MV-4-11 (cell line): ENCODE data around the gene PCSK4.
"Not testable (repeated sequence)": the region's sequence is repeated elsewhere in the genome, so short reads cannot be mapped to it uniquely, and the experiment has no call there.

Source experiments
- DNase-seq: peaks from one replicate; lab custom pipeline; 2025; lab: John Stamatoyannopoulos, UW

Gene PCSK4

DNA sequence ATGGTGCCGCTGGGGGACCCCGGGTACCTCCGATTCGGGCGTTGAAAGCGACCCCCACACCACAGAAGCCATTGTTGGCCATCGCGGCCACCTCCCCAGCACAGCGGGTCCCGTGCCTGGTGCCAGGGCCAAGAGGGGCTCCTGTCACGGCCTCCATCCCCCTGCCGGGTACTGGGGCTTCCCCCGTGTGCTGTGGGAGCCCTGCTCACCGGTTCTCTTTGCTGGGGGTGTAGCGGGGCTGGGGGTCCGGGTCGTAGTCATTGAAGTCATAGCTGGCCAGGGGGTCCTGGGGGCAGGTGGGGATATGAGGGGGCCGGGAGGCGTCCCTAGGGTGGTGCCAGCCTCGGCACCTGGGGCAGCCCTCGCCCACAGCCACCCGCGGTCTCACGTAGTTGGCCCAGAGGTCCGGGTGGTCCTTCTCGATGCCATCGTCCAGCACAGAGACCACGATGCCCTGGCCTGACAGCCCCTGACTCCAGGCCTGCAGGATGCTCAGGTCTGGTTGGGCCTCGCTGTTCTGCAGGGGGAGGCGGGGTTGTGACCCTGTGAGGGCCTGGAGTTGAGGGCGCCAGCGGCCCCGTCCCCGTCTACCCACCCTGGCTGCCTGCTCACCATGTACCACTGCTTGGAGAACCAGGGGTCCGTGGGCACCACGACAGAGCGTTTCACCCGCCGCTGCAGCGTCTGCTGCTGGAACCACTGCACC lies 2.4 kb downstream of the PCSK4 start:
- DNase-seq, result no peak

DNA sequence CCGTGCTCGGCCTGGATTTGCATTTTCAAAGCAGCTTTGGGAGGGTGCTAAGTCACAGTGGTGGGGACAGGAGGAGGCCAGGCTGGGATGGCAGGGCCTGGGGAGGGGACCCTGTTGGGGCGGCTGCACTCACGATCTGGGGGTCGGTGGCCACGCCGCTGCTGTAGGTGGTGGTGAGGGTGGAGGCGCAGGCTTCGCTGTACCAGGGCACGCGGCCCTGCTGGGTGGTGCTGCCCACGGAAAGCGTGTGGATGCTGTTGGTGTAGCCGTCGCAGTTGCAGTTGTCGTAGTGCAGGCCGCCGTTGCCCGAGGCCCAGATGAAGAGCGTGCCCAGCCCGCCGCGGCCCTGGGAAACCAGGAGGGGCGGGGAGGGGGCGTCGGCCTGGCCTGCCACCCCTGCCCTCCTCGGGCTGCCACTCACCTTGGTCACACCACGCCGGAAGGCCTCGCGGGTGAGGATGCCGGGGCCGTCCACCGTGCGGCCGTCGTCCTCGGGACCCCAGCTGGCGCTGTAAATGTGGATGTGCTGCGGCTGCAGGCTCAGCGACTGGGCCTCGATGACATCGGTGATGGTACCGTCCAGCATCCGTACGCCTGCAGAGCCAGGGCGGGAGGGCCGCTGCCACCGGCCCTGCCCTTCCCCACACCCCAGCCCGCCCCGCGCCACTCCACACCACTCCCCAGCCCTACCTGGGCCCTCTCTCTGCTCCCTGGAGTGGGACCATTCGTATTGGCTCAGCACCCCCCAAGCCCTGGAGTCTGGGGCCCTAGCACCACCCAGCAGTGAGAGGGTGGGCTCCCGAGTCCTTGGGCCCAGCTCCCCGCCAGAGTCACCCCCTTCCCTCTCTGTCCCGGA lies 3.2 kb downstream of the PCSK4 start:
- DNase-seq, result no peak

DNA sequence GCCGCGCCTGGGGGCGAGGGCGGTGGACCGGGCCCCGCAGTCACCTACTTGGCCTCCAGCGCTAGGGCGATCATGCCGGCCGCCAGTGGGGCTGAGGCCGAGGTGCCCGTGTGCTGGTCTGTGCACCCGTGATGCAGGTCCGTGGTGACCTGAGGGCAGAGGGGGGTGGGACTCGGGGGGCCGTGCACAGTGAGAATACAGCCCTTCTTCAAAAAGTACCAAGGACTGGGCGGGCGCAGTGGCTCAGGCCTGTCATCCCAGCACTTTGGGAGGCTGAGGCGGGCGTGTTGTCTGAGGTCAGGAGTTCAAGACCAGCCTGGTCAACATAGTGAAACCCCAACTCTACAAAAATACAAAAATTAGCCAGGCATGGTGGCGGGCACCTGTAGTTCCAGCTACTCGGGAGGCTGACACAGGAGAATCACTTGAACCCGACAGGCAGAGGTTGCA lies 6.1 kb downstream of the PCSK4 start:
- no peak for DNase-seq

DNA sequence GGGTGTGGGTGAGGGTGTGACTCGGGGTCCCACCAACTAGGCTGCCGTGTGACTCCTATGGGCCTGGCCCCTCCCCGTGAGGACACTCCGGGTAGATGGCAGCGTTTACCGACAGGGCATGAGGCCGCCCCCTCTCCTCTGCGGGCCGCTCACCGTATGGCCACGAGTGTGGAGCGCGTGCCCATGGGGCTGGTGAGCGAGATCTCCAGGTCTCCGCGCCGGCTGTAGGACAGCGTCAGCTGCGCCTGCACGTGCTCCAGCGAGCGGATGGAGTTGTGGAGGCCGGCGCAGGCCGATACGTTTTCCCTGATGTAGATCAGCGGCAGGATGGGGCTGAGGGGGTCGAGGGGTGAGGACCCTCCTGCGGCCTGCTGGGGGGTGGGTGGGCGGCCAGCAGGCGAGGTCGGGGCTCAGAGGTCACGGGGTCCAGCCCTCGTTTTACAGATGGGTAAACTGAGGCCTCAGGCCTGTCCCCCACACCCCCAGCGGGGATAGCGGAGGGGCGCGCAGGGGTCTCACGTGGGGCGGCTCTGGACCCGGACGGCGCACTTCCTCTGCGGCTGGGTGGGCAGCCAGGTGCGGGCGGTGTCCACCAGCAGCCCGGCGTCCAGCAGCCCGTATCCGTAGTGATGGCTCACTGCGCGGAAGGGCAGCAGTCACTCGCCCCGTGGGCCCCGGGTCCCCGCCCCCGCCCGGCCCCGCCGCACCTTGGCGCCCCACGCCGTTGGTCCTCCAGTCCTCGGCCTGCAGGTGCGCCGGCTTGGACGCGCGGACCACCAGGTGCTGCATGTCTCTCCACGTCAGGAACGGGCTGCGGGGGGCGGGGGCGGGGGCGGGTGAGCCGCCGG lies 6.8 kb downstream of the PCSK4 start:
- no peak for DNase-seq

DNA sequence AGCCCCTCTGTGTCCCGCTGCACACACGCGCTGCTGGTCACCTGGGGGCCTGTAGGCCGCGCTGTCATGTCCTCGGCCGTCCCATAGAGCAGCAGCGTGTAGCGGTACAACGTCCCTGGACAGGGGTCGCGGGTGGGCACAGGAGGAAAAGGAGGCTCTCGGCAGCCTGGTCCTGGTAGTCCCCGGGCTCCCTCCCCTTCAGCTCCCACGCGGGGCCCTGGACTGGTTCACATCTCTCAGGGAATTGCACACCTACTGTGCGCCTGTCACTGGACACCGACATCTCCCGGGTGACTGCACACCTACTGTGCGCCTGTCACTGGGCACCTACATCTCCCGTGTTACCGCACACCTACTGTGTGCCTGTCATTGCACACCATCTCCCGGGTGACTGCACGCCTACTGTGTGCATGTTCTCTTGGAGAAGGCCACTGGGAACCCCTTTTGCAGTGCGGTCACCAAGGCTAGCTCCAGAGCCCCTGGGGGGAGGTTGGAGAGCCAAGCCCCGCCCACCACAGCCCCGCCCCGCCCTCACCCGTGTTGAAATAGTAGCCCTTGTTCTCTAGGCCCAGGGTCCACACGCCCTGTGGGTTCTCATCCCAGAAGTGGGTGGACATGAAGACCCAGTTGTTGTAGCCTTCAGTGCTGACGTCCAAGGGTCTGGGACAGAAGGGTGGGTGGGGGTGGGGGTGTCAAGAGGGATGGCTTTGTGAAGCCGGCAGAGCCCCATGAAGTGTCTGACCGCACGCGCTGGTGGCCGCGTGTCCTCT lies 7.6 kb downstream of the PCSK4 start:
- no peak for DNase-seq

DNA sequence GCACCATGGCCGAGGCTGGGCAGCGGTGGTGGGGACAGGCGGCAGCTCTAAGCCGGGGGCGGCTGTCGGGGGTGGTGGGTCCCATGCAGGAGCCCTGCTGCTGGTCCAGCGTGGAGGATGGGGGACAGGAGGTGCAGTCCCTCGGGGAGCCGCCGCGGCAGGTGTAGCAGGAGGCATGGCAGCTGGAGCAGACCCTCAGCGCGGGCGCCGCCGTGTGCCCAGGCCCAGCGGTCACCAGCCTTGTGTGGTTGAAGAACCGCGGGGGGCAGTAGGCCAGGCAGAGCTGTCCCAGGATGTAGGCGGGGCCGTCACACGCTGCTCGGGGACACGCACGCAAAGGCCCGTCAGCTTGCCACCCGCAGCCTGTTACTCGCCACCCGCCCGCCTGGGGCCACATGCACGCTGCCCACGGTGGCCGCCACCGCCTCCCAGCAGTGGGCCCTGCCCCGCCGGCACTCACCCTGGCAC lies 8.2 kb downstream of the PCSK4 start:
- no peak for DNase-seq

DNA sequence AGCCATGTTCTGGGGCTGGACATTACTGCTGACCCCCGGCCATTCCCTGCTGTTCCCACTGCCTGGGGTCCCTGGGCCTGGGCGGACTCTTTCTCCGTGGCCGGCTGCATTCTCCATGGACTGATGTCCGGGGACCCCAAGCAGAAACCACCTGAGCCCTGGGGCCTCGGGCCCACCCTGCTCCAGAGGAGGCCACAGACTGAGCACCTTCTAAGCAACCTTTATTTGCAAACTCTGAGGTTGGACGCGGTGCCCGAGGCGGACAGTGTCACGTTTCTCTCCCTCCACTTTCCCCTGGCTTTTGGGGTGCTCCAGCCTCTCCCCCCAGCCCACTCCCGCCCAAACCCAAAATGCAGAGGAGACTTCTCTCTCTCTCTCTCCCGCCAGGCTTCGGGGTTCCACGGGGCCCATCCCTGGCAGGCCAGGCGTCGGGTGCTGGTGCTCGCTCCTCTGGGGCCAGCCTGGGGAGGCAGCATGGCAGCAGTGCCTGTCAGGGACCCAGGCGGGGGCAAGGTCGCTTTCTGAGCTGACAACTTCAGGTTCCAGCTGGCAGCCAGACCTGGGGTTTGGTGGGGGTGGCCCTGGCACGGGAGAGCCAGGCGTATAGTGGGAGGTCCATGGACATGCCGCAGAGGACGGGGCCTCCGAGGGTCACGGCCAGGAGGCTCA lies 8.8 kb downstream of the PCSK4 start:
- DNase-seq, result no peak

DNA sequence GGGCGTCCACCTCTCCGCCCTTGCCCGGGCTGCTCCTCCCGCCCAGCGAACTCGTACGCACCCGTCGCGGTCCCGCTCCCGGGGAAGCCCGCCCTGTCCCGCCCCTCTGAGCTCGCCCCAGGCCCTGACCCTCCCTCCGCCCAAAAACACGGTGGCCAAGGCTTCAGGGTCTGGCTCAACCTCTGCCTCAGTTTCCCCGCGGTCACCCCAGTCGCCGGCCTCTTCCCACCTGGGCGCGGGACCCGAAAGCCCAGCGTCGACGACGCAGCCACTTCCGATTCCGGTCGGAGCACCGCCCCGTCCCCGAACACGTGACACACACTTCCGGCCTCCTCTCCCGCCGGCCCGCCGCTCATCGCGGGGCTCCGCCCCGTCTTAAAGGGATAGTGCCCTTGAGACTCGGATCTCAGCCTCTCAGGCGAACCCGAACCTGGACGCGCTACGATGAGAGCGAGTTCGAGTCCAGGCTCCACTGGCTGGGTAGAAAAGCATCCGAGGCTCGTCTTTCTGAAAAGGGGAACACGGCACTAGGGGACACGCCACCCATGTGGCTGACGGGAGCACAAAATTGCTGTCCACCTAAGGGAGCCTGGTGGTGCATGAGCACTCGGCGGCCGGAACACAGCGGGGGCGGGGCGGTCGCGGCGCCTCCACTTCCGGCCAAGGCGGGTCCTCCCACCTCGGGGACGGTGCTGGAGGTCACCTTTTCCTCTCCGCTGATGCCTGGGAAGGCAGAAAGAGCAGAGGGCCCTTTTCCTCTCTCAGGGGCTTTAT lies 11.0 kb downstream of the PCSK4 start, which contains the start of gene C19orf25:
Gene C19orf25 (minus strand): TSS at position 282 of the 774 bp plus-strand sequence. CDS start 312 bp downstream, outside the sequence.
- peak; percentile 97 for DNase-seq

DNA sequence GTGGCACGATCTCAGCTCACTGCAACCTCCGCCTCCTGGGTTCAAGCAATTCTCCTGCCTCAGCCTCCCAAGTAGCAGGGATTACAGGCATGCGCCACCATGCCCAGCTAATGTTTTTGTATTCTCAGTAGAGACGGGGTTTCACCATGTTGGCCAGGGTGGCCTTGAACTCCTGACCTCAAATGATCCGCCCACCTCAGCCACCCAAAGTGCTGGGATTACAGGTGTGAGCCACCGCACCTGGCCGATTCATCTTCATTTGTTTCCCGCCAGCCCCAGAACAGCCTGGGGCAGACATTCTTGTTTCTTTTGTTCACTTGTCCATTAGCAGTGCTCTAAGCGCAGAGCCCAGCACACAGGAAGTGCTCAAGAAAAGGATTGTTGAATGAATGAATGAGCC lies 13.1 kb downstream of the PCSK4 start:
- DNase-seq, result not testable (repeated sequence)

DNA sequence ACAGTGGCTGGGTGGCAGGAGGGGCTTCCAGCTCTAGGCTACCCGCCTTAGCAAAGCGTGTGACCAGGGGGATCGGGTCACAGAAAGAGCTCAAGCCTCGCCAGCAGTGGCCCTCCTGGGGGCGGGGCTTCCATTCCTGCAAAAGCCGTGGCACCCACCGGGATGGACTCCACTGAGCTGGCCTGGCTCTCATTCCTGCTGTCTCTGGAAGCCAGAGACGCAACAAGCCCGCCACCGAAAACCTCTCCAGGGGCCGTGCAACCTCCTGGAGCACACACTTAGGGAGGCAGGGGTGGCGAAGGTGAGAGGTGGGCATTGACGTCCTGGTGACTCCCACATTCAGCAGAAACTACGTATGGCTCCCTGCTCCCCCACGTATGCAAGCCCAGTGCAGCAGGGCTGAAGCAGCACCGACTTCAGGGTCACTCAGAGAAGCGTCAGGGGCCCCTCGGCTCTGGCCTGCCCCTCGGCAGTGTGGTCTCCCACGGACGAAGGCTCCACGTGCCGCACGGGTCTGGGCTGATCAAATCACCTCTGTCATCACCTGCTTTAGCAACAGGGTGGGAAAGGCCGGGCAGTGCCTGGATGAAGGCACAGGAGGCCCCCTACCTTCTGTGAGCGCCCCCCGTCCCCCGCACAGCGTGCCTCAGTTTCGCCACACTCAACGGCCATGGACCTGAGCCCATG lies 14.3 kb downstream of the PCSK4 start:
- no peak for DNase-seq

DNA sequence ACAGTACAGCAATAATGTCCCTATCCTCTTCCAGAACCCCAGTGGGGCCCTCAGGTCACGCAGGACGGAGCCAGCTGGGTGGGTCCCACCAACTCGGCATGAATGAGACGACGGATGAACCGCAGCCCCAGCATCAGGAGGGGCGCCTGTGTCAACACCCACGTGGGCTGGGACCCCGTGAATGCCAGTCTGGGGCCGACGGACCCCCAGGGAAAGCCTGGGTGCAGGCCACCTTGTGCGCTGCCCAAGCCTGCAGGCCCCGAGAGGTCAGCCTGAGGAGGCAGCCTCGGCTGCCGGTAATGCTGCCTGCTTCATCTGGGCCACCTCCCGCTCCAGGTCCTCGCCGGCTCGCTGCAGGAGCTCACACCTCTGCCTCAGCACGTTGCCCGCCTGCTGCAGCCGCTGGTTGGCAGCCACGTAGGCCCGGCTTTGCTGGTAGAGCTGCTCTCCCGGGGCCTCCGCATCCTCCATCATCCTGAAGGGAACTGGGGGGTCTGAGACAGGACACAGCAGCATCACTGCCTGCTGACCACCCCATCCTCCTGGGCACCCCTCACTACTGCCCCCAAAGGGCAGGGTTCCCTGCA lies 15.3 kb downstream of the PCSK4 start:
- DNase-seq, result no peak

DNA sequence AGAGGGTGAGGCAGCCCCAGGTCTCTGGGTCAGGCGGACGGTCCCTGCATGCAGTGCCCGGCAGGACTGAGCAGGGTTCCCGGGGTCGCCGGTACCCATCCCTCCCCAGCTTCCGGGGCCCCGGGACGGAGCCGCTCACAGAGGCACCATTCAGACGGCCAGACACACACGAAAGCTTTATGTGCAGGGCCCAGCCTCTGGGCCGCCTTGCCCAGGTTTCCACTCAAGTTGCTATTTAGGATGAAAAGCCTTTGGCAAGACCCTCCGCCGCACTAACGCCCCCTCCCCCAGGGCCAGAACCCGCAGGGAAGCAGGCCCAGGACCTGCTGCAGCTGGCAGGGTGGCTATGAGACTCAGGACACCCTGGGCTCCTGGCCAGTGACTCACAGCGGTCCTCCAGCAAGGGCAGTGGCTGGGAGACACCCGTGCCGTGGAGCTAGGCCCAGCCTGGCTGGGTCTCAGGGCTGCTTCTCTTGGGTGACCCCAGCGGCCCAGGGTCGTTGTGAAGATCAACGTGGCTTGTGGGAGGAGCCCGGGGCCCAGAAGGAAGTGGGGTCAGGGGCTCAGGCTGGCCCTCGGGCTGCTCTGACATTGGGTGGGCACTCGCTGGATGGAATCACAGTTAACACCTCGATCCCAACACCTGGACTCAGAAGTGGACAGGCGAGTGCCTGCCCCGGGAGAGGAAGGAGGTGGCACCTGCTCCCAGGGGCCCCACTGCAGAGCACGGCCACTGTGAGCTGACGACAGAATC lies 16.0 kb downstream of the PCSK4 start:
- no peak for DNase-seq

DNA sequence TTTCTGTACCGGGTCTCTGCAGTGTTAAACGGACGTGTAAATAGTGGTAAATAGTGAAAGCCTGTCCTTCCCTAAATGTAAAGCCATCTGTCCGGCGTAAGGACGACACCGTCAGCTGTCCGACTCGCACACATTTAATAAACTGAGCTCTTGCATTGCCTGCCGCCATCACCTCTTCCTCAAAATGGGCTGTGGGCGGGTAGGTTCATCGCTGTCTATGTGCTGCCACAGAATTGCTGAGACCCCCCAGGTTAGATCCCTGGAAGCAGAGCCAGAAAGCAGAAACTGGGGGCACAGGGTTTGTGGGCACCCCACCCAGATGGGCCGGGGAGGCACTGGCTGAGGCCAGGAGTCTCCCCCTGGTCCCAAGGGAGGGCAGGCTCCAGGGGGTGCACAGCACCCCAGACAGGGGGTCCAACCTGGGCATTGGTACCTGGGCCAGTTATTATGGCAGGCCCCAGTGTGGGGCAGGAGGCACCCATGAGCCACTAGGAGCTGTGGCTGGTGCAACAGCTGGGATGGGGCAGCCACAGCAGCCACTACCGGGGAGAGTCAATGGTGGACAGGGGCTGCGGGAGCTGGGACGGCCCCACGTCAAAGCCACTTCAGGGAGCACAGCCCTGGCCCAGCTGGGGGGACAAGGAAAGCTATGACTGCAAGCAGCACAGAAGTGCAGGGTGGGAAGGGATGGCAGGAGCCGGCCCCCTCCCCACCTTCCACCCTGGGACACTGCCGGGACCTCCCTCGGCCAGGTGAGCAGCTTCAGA lies 16.9 kb downstream of the PCSK4 start:
- DNase-seq, result peak; percentile 33

DNA sequence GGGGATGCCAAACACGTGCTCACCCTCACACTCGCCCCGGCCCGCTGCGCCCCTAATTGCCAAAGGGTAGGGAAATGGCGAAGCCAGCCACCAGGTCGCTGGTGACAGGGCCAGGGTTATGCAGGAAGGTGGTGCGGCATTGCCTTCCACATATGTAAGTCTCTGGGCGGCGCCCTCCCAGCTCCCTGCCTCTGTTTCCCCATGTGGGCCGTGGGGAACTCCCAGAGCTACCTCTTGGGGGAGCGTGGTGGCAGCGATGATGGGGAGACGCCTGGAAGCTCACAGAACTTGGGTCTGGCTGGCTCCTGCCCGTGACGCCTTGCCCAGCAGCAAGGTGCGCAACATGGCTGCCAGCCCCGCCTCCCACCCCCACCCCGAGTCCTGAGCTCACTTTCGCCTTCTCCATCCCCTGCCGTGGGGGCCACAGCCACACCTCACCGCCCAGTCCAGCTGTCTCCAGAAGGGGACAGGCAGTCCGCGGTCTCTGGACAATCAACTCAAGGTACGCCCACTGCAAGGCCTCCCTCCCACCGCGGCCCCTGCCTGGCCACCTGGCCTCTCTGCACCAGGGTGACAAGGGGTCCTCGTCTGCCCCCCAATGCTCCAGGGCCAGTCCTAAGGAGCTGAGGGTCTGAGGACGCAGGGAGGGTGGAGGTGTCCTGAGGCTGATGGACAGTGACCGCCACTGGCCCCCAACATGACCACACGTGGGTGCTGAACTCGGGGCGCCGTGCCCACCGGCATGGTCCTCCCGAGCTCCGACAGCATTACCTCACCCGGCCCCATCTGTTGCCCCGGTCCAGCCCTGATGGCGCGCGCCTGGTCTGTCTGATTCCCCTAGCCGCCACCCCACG lies 17.7 kb downstream of the PCSK4 start:
- no peak for DNase-seq

DNA sequence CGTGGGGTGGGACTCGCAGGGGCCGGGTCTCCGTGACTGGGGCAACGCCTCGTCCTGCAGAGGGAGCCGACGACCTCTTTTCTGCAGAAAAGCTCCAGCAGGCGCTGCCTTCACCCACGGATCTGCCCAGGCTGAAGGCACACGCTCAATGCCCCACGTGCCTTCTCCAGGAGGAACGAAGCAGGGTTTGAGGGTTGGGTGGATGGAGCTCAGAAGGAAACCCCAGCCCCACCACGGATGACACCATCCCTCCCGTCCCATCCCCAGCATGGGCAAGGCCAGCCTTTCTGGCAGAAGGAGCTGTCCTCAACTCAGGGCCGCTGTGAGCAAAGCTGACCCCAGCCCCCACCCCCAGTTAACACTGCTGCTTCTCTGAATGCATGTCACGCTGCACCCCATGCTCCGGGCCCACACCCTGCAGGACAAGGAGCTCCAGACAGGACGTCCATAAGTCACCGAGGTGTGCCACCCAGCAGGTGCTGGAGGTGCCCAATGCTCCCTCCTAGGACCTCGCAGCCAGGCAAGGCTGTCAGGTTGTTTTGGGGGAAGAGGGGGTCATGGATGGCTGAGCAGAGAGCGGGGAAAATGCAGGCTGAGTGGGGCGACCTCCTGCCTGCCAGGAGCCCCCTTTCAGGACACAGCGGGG lies 18.5 kb downstream of the PCSK4 start:
- peak; percentile 42 for DNase-seq

DNA sequence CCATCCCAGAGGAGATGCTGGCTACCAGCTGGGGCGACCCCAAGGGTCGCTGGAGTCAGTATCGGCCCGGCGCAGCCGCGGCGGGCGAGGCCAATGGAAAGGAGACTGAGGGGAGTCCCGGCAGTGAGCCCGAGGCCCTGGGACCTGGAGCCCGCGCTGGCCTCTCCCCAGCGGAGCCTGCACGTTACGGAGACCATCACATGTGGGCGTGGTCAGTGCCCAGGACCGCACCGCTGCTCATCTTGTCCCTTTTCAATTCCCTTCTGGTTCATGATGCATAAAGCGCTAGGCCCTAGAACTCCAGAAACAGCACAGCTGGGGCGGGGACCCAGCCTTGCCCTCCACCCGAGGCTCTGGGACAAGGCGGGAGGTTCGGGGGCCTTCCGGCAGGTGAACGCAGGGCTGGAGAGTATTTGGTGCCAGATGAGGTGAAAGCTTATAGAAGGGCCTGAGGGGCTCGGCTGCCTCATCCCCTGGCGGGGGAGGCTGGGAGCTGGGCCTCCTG lies 19.1 kb downstream of the PCSK4 start:
- DNase-seq, result no peak
